GM10266 (cell line): Measurements from ENCODE around the gene CD9.

Source experiments
- DNase-seq: peaks from one replicate; pipeline ENCODE4 v3.0.0; 2012; ENCODE audit errors: extremely low spot score
- TF ChIP-seq, protein P1 (sequence below): IDR thresholded peaks from 2 replicates; pipeline ENCODE4 v1.5.1; 2012; ENCODE audit warnings: mild to moderate bottlenecking, low read depth; ENCODE audit not compliant: control insufficient read depth, insufficient read depth; ENCODE audit errors: missing control alignments

CD9 gene

DNA sequence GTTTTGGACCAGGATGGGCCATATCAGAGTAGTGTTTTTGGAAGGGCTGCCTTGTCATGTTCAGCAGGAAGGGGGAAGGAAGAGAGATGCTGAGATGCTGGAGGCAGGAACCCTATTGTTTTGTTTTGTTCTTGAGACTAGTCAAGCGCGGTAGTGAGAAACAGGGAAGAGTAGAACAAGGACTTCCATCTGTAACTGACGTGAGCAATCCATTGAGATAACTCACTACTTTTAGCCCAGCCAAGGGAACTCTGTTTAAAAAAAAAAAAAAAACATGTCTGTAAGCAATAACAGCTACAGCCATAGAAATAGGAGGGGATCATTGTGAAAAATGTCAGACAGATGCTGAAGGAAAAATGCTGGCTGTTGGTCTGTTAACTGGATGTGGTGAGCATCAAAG is 34.0 kb downstream of the CD9 start:
- TF ChIP-seq, protein P1, sequence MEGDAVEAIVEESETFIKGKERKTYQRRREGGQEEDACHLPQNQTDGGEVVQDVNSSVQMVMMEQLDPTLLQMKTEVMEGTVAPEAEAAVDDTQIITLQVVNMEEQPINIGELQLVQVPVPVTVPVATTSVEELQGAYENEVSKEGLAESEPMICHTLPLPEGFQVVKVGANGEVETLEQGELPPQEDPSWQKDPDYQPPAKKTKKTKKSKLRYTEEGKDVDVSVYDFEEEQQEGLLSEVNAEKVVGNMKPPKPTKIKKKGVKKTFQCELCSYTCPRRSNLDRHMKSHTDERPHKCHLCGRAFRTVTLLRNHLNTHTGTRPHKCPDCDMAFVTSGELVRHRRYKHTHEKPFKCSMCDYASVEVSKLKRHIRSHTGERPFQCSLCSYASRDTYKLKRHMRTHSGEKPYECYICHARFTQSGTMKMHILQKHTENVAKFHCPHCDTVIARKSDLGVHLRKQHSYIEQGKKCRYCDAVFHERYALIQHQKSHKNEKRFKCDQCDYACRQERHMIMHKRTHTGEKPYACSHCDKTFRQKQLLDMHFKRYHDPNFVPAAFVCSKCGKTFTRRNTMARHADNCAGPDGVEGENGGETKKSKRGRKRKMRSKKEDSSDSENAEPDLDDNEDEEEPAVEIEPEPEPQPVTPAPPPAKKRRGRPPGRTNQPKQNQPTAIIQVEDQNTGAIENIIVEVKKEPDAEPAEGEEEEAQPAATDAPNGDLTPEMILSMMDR = no peak
- no peak for DNase-seq

GRCh38 chr12:6234906-6235305 is 34.7 kb downstream of the CD9 start:
- TF ChIP-seq, protein P1 = no peak
- no peak for DNase-seq

- TF ChIP-seq, protein P1 = no peak
- DNase-seq = no peak
Measured at GRCh38 chr12:6235499-6235898, 35.3 kb downstream of the CD9 start.

DNA sequence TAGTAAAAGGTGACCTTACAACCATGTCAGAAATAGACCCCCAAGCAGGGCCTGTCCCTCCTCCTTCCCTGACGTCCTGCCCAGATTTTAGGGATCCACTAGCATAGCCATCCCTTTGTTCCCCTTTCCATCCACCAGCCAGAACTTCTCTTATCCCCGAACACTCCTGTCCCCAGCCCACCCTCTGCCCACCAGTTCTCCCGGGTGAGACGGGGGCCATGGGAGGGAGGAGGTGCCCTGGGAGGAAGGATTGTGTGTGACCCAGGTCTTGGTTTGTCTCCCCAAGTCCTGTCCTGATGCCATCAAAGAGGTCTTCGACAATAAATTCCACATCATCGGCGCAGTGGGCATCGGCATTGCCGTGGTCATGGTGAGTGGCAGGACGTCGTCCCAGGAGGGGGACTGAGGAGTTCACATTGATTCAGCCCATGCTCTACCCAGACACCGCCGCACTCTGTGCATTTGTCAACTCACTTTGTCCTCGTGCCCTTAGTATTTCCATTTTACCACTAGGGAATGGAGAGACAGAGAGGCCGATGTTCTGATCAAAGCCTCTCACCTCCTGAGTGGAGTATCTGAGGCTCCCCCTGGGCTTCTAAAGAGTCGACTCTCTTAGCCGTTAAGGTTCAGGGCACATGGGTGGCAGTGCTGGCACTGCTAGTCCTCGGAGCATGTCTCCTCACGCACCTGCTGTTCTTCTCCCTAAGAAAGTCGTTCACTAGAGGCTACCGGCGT is 35.9 kb downstream of the CD9 start:
- DNase-seq = no peak

DNA sequence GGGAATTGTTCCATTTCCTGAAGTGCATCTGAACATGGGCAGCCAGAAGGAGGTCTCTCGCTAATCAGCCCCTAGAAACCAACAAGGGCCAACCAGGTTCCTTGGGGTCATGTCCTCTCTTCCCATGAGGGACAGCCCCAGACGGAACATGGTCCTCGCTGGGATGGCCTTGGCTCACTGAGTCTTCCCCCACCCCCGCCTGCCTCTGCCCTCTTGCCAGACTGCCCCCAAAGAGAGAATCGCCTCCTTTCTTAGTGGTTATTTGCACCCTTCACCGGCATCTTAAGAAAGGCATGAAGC is 36.4 kb downstream of the CD9 start:
- TF ChIP-seq, protein P1 = no peak

More for the DNA sequence above, 35.9 kb downstream of the CD9 start:
- TF ChIP-seq, protein P1 = no peak

DNA sequence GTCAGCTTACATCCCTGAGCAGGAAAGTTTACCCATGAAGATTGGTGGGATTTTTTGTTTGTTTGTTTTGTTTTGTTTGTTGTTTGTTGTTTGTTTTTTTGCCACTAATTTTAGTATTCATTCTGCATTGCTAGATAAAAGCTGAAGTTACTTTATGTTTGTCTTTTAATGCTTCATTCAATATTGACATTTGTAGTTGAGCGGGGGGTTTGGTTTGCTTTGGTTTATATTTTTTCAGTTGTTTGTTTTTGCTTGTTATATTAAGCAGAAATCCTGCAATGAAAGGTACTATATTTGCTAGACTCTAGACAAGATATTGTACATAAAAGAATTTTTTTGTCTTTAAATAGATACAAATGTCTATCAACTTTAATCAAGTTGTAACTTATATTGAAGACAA is 37.6 kb downstream of the CD9 start:
- DNase-seq = no peak
- TF ChIP-seq, protein P1 = no peak

More for the DNA sequence above, 36.4 kb downstream of the CD9 start:
- no peak for DNase-seq

DNA sequence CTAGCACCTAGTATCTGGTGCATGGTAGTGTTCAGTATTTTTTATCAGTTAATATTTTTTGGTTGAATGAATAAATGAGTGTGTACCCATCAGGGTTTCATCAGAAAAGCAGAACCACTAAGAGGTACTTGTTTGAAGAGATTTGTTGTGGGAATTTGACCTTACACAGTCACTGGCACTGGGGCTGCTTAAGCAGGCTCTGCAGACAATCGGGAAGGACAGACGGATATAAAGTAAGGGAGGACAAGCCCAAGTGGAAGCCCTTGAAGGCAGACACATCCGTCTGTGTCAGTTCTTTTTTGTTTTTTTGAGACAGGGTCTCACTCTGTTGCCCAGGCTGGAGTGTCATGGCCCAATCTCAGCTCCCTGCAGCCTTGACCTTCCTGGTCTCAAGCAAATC is 38.7 kb downstream of the CD9 start:
- TF ChIP-seq, protein P1 = no peak

More for the DNA sequence above, 38.7 kb downstream of the CD9 start:
- DNase-seq = no peak
